ENCODE results near the gene GPI.

DNA sequence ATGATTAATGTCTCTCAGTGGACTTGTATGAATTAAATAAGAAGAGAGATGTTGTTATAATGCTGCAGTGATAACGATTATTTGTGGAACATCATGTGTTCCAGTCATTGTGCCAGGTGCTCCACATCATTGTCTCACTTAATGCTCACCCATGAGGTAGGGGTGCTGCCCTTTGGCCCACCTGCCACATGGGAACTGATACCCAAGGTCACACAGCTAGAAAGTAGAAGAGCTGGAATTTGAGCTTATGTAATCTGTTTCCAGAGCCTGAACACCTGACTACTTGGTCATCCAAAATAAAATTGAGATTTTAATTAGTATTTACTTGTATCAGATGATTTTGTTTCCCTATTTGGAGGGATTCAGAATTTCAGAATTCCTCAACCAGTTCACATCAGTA lies 36.0 kb upstream of the GPI start:
- TF ChIP-seq GATA2 (IDR thresholded peaks at IDR 0.05; ENCODE audit: low read depth, low read length): no peak
- TF ChIP-seq GATA3 (IDR thresholded peaks at IDR 0.05; ENCODE audit: low read depth, low read length): no peak
